Subcutaneous adipose tissue (tissue), 4 donors: ENCODE data around the gene U2AF2. TPM values are rescaled to one million over a fixed set of nuclear protein-coding genes. Genes with fewer than 3 reads are reported as not detected.

ENCODE experiments used
- CTCF ChIP-seq: fragments of 450-650 bp; IDR thresholded peaks from one replicate; pipeline ENCODE4 v1.5.1; 2016; ENCODE audit warnings: low read depth, mild to moderate bottlenecking, control low read depth, antibody characterized with exemption, moderate library complexity
- total RNA-seq, 4 donors: library from RNA; depleted of rRNA; stranded (reverse); fragments of >200 nt; gene quantifications; one replicate each; pipeline ENCODE4 v1.1.0, GENCODE V29; 2016

U2AF2 gene
- total RNA-seq, 4 donors from 2014 or later: 51.8 to 96.8 (median 72.5) TPM

GRCh38 chr19:55617426-55617825 lies 37.4 kb upstream of the U2AF2 start:
- TF ChIP-seq CTCF: no peak

- no peak for TF ChIP-seq CTCF
These were observed 36.4 kb upstream of the U2AF2 start for GRCh38 chr19:55618426-55618825.

- TF ChIP-seq CTCF: no peak
These were observed 35.5 kb upstream of the U2AF2 start for GRCh38 chr19:55619286-55619685.

- no peak for TF ChIP-seq CTCF
These were observed 34.2 kb upstream of the U2AF2 start for GRCh38 chr19:55620410-55621204.

- no peak for TF ChIP-seq CTCF
These were observed 33.6 kb upstream of the U2AF2 start for GRCh38 chr19:55621205-55621672.

- no peak for TF ChIP-seq CTCF
These were observed 33.1 kb upstream of the U2AF2 start for GRCh38 chr19:55621673-55622231.

- TF ChIP-seq CTCF: no peak
These were observed 32.4 kb upstream of the U2AF2 start for GRCh38 chr19:55622242-55622969.
